Measurements from ENCODE around the gene UBE2I. TPM values are rescaled to one million over a fixed set of nuclear protein-coding genes. Genes with fewer than 3 reads are reported as not detected.

The UBE2I gene
- total RNA-seq, result 63.9 and 86.0 TPM in 2 replicates

GRCh38 chr16:1308977-1309885 lies at the start of gene UBE2I:
Gene UBE2I (plus strand): TSS chr16:1309636. CDS start chr16:1314031, 4,395 bp downstream.

GRCh38 chr16:1333149-1333812 lies 23.8 kb downstream of the UBE2I start, which contains the start of gene BAIAP3:
Gene BAIAP3 (plus strand): TSS chr16:1333645. CDS start chr16:1338550, 4,905 bp downstream.

GRCh38 chr16:1351582-1352362 lies 42.3 kb downstream of the UBE2I start, which contains the start of the genes GNPTG and TSR3:
Gene GNPTG (plus strand): TSS chr16:1351931. CDS start chr16:1351966, 35 bp downstream.
Gene TSR3 (minus strand): TSS chr16:1351878. CDS start chr16:1351804, 74 bp downstream.

Other genes starting within 250 kb of the UBE2I start
- gene SSTR5, start 236.9 kb upstream of the UBE2I start, total RNA-seq, result not detected in 2 replicates
- not detected in 2 replicates for gene C1QTNF8, start 213.4 kb upstream of the UBE2I start, total RNA-seq
- gene CACNA1H, start 156.5 kb upstream of the UBE2I start, total RNA-seq, result 0.66 and 2.4 TPM in 2 replicates
- not detected in 2 replicates for gene TPSG1, start 84.4 kb upstream of the UBE2I start, total RNA-seq
- not detected in 2 replicates for gene TPSB2, start 79.5 kb upstream of the UBE2I start, total RNA-seq
- not detected in 2 replicates for gene TPSAB1, start 68.9 kb upstream of the UBE2I start, total RNA-seq
- not detected in 2 replicates for gene TPSD1, start 53.6 kb upstream of the UBE2I start, total RNA-seq
- 0.66 and 2.4 TPM in 2 replicates for gene BAIAP3, start 24.0 kb downstream of the UBE2I start, total RNA-seq
- 43.1 and 73.6 TPM in 2 replicates for gene TSR3, start 42.2 kb downstream of the UBE2I start, total RNA-seq
- gene GNPTG, start 42.3 kb downstream of the UBE2I start, total RNA-seq, result 30.6 and 67.2 TPM in 2 replicates
- 8.2 and 9.4 TPM in 2 replicates for gene UNKL, start 105.1 kb downstream of the UBE2I start, total RNA-seq
- 13.1 and 17.0 TPM in 2 replicates for gene UQCC4, start 111.1 kb downstream of the UBE2I start, total RNA-seq
- gene PERCC1, start 121.4 kb downstream of the UBE2I start, total RNA-seq, result not detected in 2 replicates
- gene CCDC154, start 134.9 kb downstream of the UBE2I start, total RNA-seq, result 0.14 and 0.88 TPM in 2 replicates
- 74.9 and 195 TPM in 2 replicates for gene CLCN7, start 165.4 kb downstream of the UBE2I start, total RNA-seq
- 0.29 TPM in 1 of 2 replicates, not detected in the other for gene PTX4, start 179.3 kb downstream of the UBE2I start, total RNA-seq
- gene TELO2, start 183.7 kb downstream of the UBE2I start, total RNA-seq, result 17.3 and 30.4 TPM in 2 replicates
- gene TMEM204, start 224.0 kb downstream of the UBE2I start, total RNA-seq, result 9.6 and 39.7 TPM in 2 replicates

All from placental pericyte (primary cell).